K562 (cell line): ENCODE measurements around the gene BICDL1. TPM values are rescaled to one million over a fixed set of nuclear protein-coding genes. Genes with fewer than 3 reads are reported as not detected.

Experiments used
- ATAC-seq: fragments of 200-7000 bp; cut with Tn5 transposase; 3 replicates; pipeline ENCODE4 v1.9.1; 2020; ENCODE audit warnings: moderate library complexity
- BruUV-seq: library from RNA; stranded (reverse); fragments of 400-500 nt; replicated peaks from 2 replicates; lab custom pipeline; 2021; lab: Mats Ljungman, UMichigan
- CTCF ChIA-PET: fragments of 300-600 bp; formaldehyde crosslinking; extraction: SDS; loops from one replicate; lab custom pipeline; 2021; ENCODE audit warnings: low intra/inter-chr PET ratio; lab: Yijun Ruan, JAX
- POLR2A ChIA-PET: fragments of 300-600, 350-650 bp; sonication (Branson Sonifier 250); formaldehyde crosslinking; extraction: SDS; loops from one replicate; lab custom pipeline; 2021; ENCODE audit warnings: antibody characterized with exemption, inconsistent platforms; lab: Yijun Ruan, JAX
- DNase-seq, 4 experiments: peaks; one replicate each; pipeline versions ENCODE4 v3.0.0 to v3.0.0-alpha.2; 2011 to 2018; ENCODE audit warnings: low spot score in 3 of 4, mixed read lengths in 3 of 4; ENCODE audit errors: extremely low read depth in 1 of 4
- FAIRE-seq: peaks from 2 replicates; lab custom pipeline; 2011; peaks lifted over from hg19 to GRCh38; lab: Jason Lieb, UNC
- H2AFZ ChIP-seq: 2 replicates; pipeline ENCODE4 v1.6.0; 2011; ENCODE audit warnings: low read depth, low read length, control low read depth, inconsistent platforms
- H3K27ac ChIP-seq: fragments of 200-600 bp; 3 replicates; pipeline ENCODE4 v1.8.0; 2011; ENCODE audit warnings: low read depth, mild to moderate bottlenecking, control low read depth, inconsistent platforms, low read length, moderate library complexity, mixed read lengths; ENCODE audit errors: extremely low read depth
- H3K27me3 ChIP-seq, 2 experiments: fragments of 300-600 bp in 1 of 2; 2 replicates in 1 of 2; 3 replicates in 1 of 2; pipeline versions ENCODE4 v1.6.0 to v1.8.0; 2011; ENCODE audit warnings: inconsistent platforms in 2 of 2, low read length in 2 of 2, mild to moderate bottlenecking in 1 of 2, mixed read lengths in 1 of 2, moderate library complexity in 1 of 2; ENCODE audit not compliant: control insufficient read depth in 2 of 2, insufficient read depth in 2 of 2
- H3K36me3 ChIP-seq: fragments of 300-600 bp; 3 replicates; pipeline ENCODE4 v1.8.0; 2011; ENCODE audit warnings: mild to moderate bottlenecking, low read length, inconsistent platforms; ENCODE audit not compliant: control insufficient read depth, insufficient read depth
- H3K4me1 ChIP-seq, 2 experiments: fragments of 200-600 bp in 1 of 2; replicated peaks in 1 of 2; 2 replicates in 1 of 2; 3 replicates in 1 of 2; pipeline versions ENCODE4 v1.5.1 to v1.8.0; 2011; ENCODE audit warnings: inconsistent platforms in 2 of 2, low read length in 2 of 2, mild to moderate bottlenecking in 1 of 2, mixed read lengths in 1 of 2, moderate library complexity in 1 of 2; ENCODE audit not compliant: control insufficient read depth in 2 of 2, insufficient read depth in 2 of 2
- H3K4me2 ChIP-seq: 2 replicates; pipeline ENCODE4 v1.6.1; 2011; ENCODE audit warnings: low read length, control low read depth, inconsistent platforms, mixed read lengths; ENCODE audit not compliant: insufficient read depth
- H3K4me3 ChIP-seq: fragments of 200-600 bp; sonication (generic), shearing (Covaris generic); 2 replicates; pipeline ENCODE4 v1.5.1; 2016; ENCODE audit warnings: control low read depth, inconsistent platforms
- H3K79me2 ChIP-seq: fragments of 200-600 bp; 3 replicates; pipeline ENCODE4 v1.8.0; 2011; ENCODE audit warnings: low read length, inconsistent platforms; ENCODE audit not compliant: control insufficient read depth, insufficient read depth
- H3K9ac ChIP-seq, 2 experiments: 2 replicates each; pipeline versions ENCODE4 v1.6.0 to v1.6.1; 2011; ENCODE audit warnings: low read depth in 2 of 2, low read length in 2 of 2, control low read depth in 1 of 2, inconsistent platforms in 1 of 2, mild to moderate bottlenecking in 1 of 2, mixed read lengths in 1 of 2; ENCODE audit not compliant: insufficient read depth in 1 of 2
- H3K9me1 ChIP-seq: one replicate; pipeline ENCODE4 v1.6.0; 2011; ENCODE audit warnings: inconsistent platforms, mild to moderate bottlenecking, low read length, moderate library complexity; ENCODE audit not compliant: control insufficient read depth, insufficient read depth
- H3K9me3 ChIP-seq: replicated peaks from 2 replicates; pipeline ENCODE4 v1.5.1; 2011; ENCODE audit warnings: low read depth, low read length, inconsistent platforms; ENCODE audit not compliant: control insufficient read depth, insufficient read depth
- H4K20me1 ChIP-seq: replicated peaks from 2 replicates; pipeline ENCODE4 v1.6.1; 2011; ENCODE audit warnings: low read length, inconsistent platforms, mixed read lengths; ENCODE audit not compliant: control insufficient read depth, insufficient read depth
- CBX3 ChIP-seq, 2 experiments: IDR thresholded peaks; 1 replicate in 1 of 2; 2 replicates in 1 of 2; pipeline ENCODE4 v1.6.1; 2012; ENCODE audit warnings: inconsistent platforms in 2 of 2, low read length in 2 of 2, borderline replicate concordance in 1 of 2, control low read depth in 1 of 2
- CCAR2 ChIP-seq: fragments of 200-400 bp; formaldehyde crosslinking; IDR thresholded peaks from 2 replicates; pipeline ENCODE4 v1.6.1; 2017; ENCODE audit warnings: mild to moderate bottlenecking, low read depth, low read length
- GABPA ChIP-seq: fragments of 200-800 bp; sonication (Bioruptor generic); conservative IDR thresholded peaks from 2 replicates; pipeline ENCODE4 v1.6.1; 2016; ENCODE audit warnings: low read depth, missing genetic modification characterization, missing compliant biosample characterization
- GTF3C2 ChIP-seq: IDR thresholded peaks from 3 replicates; pipeline ENCODE4 v1.6.1; 2011; ENCODE audit warnings: borderline replicate concordance, mild to moderate bottlenecking, moderate library complexity; ENCODE audit not compliant: insufficient read length; ENCODE audit errors: extremely low read depth
- MCM5 ChIP-seq: fragments of 450-650 bp; IDR thresholded peaks from 2 replicates; pipeline ENCODE4 v1.6.1; 2016; ENCODE audit warnings: low read depth
- MXI1 ChIP-seq: IDR thresholded peaks from 2 replicates; pipeline ENCODE4 v1.6.1; 2011; ENCODE audit warnings: low read depth, mild to moderate bottlenecking, improper control_type of control experiment, low read length
- NR2C1 ChIP-seq, 2 experiments: fragments of 450-650 bp; IDR thresholded peaks; 2 replicates each; pipeline ENCODE4 v1.6.1; 2017; ENCODE audit warnings: mild to moderate bottlenecking in 2 of 2, antibody characterized with exemption in 1 of 2, inconsistent platforms in 1 of 2, missing compliant biosample characterization in 1 of 2, missing genetic modification characterization in 1 of 2
- PML ChIP-seq: IDR thresholded peaks from 2 replicates; pipeline ENCODE4 v1.6.1; 2012; ENCODE audit warnings: low read length, inconsistent platforms
- RB1 ChIP-seq: fragments of 450-650 bp; IDR thresholded peaks from 2 replicates; pipeline ENCODE4 v1.6.1; 2017; ENCODE audit warnings: low read depth, mild to moderate bottlenecking
- RFX1 ChIP-seq: fragments of 450-650 bp; IDR thresholded peaks from 2 replicates; pipeline ENCODE4 v1.6.1; 2016; ENCODE audit warnings: mild to moderate bottlenecking, moderate library complexity
- SMAD1 ChIP-seq: fragments of 150-350 bp; IDR thresholded peaks from 2 replicates; pipeline ENCODE4 v1.6.1; 2014; ENCODE audit warnings: low read length, low read depth; ENCODE audit not compliant: partially characterized antibody
- TAF15 ChIP-seq: fragments of 200-400 bp; formaldehyde crosslinking; IDR thresholded peaks from 2 replicates; pipeline ENCODE4 v1.6.1; 2017; ENCODE audit warnings: mild to moderate bottlenecking, low read depth, low read length, moderate library complexity
- TRIM28 ChIP-seq: fragments of 450-650 bp; IDR thresholded peaks from 2 replicates; pipeline ENCODE4 v1.6.1; 2017
- ZBTB49 ChIP-seq: sonication (generic); formaldehyde crosslinking; IDR thresholded peaks from 2 replicates; pipeline ENCODE4 v1.8.0; 2022; ENCODE audit warnings: missing genetic modification reagents, mild to moderate bottlenecking, borderline replicate concordance
- ZFP36 ChIP-seq: fragments of 150-350 bp; IDR thresholded peaks from 2 replicates; pipeline ENCODE4 v1.6.1; 2018; ENCODE audit warnings: low read length, low read depth; ENCODE audit not compliant: partially characterized antibody
- ZNF280A ChIP-seq: fragments of 450-650 bp; IDR thresholded peaks from 2 replicates; pipeline ENCODE4 v1.6.1; 2018; ENCODE audit warnings: mild to moderate bottlenecking, low read depth; ENCODE audit not compliant: partially characterized antibody
- WGBS: fragments of 100-300 bp; shearing (Covaris generic); methylation state at CpG from one replicate; pipeline ENCODE4 v1.1.6; 2016; ENCODE audit warnings: low coverage, mixed read lengths; ENCODE audit not compliant: insufficient coverage; ENCODE audit errors: missing lambda C conversion rate; 5-methylcytosine and 5-hydroxymethylcytosine counted together
- in situ Hi-C: fragments of 300-500 bp; cut with MboI; formaldehyde crosslinking; loops from 4 replicates; pipeline ENCODE4 v1.15.0; 2018; ENCODE audit warnings: inconsistent platforms, mixed read lengths
- intact Hi-C: fragments of 100-400 bp; cut with micrococcal nuclease; formaldehyde crosslinking; loops from 2 replicates; pipeline ENCODE4 v1.14.2; 2022
- polyA plus RNA-seq, 8 experiments: library from polyadenylated mRNA; depleted of rRNA in 4 of 8; stranded (reverse) in 5 of 8; unstranded in 3 of 8; fragments of >200 nt; fragmentation: Nextera tagmentation in 2 of 8; fragmentation: Illumina TruSeq in 1 of 8; extraction: Ambion mirVana in 2 of 8; extraction: Trizol in 1 of 8; gene quantifications; 2 replicates each; pipeline versions ENCODE4 v1.2.1 to v1.2.3, GENCODE V29; 2011 to 2014; ENCODE audit warnings: inconsistent platforms in 1 of 8, missing spikeins in 1 of 8
- total RNA-seq, 7 experiments: library from RNA; depleted of rRNA in 6 of 7; stranded (reverse); fragments of >200 nt in 6 of 7; fragmentation: Illumina TruSeq in 2 of 7; extraction: Trizol in 2 of 7; gene quantifications; 2 replicates each; pipeline versions ENCODE4 v1.2.1 to v1.2.3, GENCODE V29; 2011 to 2021; ENCODE audit warnings: low replicate concordance in 1 of 7

BICDL1 gene
- total and polyA plus RNA-seq, 9 of the 15 experiments (the other 6 are each of a cell fraction or from before 2014, with no cell fraction given), result 0.06 to 2.0 (median 0.58) TPM

- intact Hi-C loops, result no loop called here
- Histone ChIP-seq H3K9me1 (no peaks in the 10 kb centered on the region), H3K79me2 (no peaks in the 10 kb centered on the region), H2AFZ (no peak overlapping the region), H3K4me1 (no peaks in the 10 kb centered on the region), H3K4me2 (no peak overlapping the region), H3K9ac (no peak overlapping the region), H3K27ac (no peak overlapping the region), H3K36me3 (no peaks in the 10 kb centered on the region), H3K4me3 (no peak overlapping the region), H4K20me1 (no peaks in the 10 kb centered on the region), H3K9me3 (no peaks in the 10 kb centered on the region; the same call in none of the 2 replicates), H3K27me3 (peaks cover 4 to 7% of the 10 kb centered on the region in 2 experiments; a peak in 3 of 5 replicates)
- 0% methylated on average over 2 of the region's 2 CpGs for WGBS
- ChIA-PET CTCF (no interaction called here), POLR2A (no interaction called here)
- no TSS peak for BruUV-seq
- in situ Hi-C loops, result no loop called here
- ATAC-seq (no peak), FAIRE-seq (no peak), DNase-seq (no peak)
- TF ChIP-seq SMAD1 (no peak), ZFP36 (no peak), CCAR2 (no peak), ZNF280A (peak; percentile 33), RFX1 (no peak), ZBTB49 (CRISPR knock-in tag) (no peak), NR2C1 (IDR thresholded peaks at IDR 0.05) (no peak), NR2C1 (tag; IDR thresholded peaks at IDR 0.05) (no peak), TAF15 (no peak), PML (no peak), CBX3 (IDR thresholded peaks at IDR 0.05; ENCODE audit: borderline replicate concordance in 1 of 2, low read length in 2 of 2) (0 out of 3 replicates have a peak, but pooled peaks of 1 of the 2 experiments have one; percentile 40), GABPA (tag) (no peak), GTF3C2 (no peak), RB1 (no peak), MXI1 (no peak), MCM5 (no peak), TRIM28 (peak; percentile 71)
Measured at GRCh38 chr12:120024193-120024592, 35.2 kb downstream of the BICDL1 start.
